Fibroblast of lung (primary cell): ENCODE data around the gene ACOXL. TPM values are rescaled to one million over a fixed set of nuclear protein-coding genes. Genes with fewer than 3 reads are reported as not detected.

Experiments used
- DNase-seq, 2 donors: peaks; one replicate each; pipeline versions ENCODE4 v3.0.0 to v3.0.0-alpha.2; 2010; ENCODE audit warnings: low read depth in 2 of 2
- H2AFZ ChIP-seq: 2 replicates; pipeline ENCODE4 v1.5.1; 2012; ENCODE audit warnings: low read length, control low read depth, inconsistent platforms
- H3K27ac ChIP-seq: 2 replicates; pipeline ENCODE4 v1.5.1; 2011; ENCODE audit warnings: low read length, control low read depth; ENCODE audit not compliant: insufficient read depth
- H3K27me3 ChIP-seq: 2 replicates; pipeline ENCODE4 v1.5.1; 2011; ENCODE audit warnings: mild to moderate bottlenecking, low read length; ENCODE audit not compliant: control insufficient read depth, insufficient read depth
- H3K36me3 ChIP-seq: 2 replicates; pipeline ENCODE4 v1.5.1; 2011; ENCODE audit warnings: low read length; ENCODE audit not compliant: control insufficient read depth, insufficient read depth
- H3K4me1 ChIP-seq: 2 replicates; pipeline ENCODE4 v1.5.1; 2011; ENCODE audit warnings: low read length; ENCODE audit not compliant: control insufficient read depth, insufficient read depth; ENCODE audit errors: extremely low read depth
- H3K4me2 ChIP-seq: 2 replicates; pipeline ENCODE4 v1.5.1; 2011; ENCODE audit warnings: low read length, control low read depth; ENCODE audit not compliant: insufficient read depth; ENCODE audit errors: extremely low read depth
- H3K4me3 ChIP-seq, 4 experiments: fragments of 200-600 bp in 1 of 4; sonication (generic) in 1 of 4; replicated peaks in 1 of 4; 2 replicates each; pipeline ENCODE4 v1.5.1; 2011 to 2016; ENCODE audit warnings: low read length in 4 of 4, low read depth in 3 of 4, mild to moderate bottlenecking in 3 of 4, control low read depth in 2 of 4, inconsistent platforms in 1 of 4, mixed read lengths in 1 of 4; ENCODE audit not compliant: insufficient read depth in 1 of 4; ENCODE audit errors: control extremely low read depth in 1 of 4
- H3K79me2 ChIP-seq: 2 replicates; pipeline ENCODE4 v1.5.1; 2012; ENCODE audit warnings: mild to moderate bottlenecking, low read length, inconsistent platforms; ENCODE audit not compliant: control insufficient read depth, insufficient read depth
- H3K9ac ChIP-seq: 2 replicates; pipeline ENCODE4 v1.5.1; 2011; ENCODE audit warnings: mild to moderate bottlenecking, low read length, control low read depth; ENCODE audit not compliant: insufficient read depth
- H3K9me3 ChIP-seq: 2 replicates; pipeline ENCODE4 v1.5.1; 2012; ENCODE audit warnings: low read depth, low read length; ENCODE audit not compliant: control insufficient read depth, insufficient read depth
- H4K20me1 ChIP-seq: 2 replicates; pipeline ENCODE4 v1.5.1; 2011; ENCODE audit warnings: low read length; ENCODE audit not compliant: control insufficient read depth, insufficient read depth; ENCODE audit errors: extremely low read depth
- EZH2 ChIP-seq: IDR thresholded peaks from 2 replicates; pipeline ENCODE4 v1.5.1; 2012; ENCODE audit warnings: low read length, control low read depth, mild to moderate bottlenecking; ENCODE audit errors: missing control alignments
- polyA plus RNA-seq, 2 donors: library from polyadenylated mRNA; depleted of rRNA in 1 of 2; stranded (reverse) in 1 of 2; unstranded in 1 of 2; fragments of >200 nt; gene quantifications; 2 replicates each; pipeline ENCODE4 v1.2.1, GENCODE V29; 2011 to 2012; ENCODE audit warnings: missing spikeins in 1 of 2
- total RNA-seq: library from RNA; depleted of rRNA; stranded (reverse); fragments of >200 nt; gene quantifications from 2 replicates; pipeline ENCODE4 v1.2.1, GENCODE V29; 2014
- TF ChIP-seq, protein P1 (sequence below), 2 donors: IDR thresholded peaks in 1 of 2; conservative IDR thresholded peaks in 1 of 2; 1 replicate in 1 of 2; 2 replicates in 1 of 2; pipeline ENCODE4 v1.5.1; 2011 to 2012; ENCODE audit warnings: low read length in 2 of 2, control low read depth in 1 of 2, inconsistent platforms in 1 of 2, low read depth in 1 of 2, mild to moderate bottlenecking in 1 of 2

The ACOXL gene
- total and polyA plus RNA-seq, 2 donors (not counting 1 experiment from before 2014, with no cell fraction given), result not detected

DNA sequence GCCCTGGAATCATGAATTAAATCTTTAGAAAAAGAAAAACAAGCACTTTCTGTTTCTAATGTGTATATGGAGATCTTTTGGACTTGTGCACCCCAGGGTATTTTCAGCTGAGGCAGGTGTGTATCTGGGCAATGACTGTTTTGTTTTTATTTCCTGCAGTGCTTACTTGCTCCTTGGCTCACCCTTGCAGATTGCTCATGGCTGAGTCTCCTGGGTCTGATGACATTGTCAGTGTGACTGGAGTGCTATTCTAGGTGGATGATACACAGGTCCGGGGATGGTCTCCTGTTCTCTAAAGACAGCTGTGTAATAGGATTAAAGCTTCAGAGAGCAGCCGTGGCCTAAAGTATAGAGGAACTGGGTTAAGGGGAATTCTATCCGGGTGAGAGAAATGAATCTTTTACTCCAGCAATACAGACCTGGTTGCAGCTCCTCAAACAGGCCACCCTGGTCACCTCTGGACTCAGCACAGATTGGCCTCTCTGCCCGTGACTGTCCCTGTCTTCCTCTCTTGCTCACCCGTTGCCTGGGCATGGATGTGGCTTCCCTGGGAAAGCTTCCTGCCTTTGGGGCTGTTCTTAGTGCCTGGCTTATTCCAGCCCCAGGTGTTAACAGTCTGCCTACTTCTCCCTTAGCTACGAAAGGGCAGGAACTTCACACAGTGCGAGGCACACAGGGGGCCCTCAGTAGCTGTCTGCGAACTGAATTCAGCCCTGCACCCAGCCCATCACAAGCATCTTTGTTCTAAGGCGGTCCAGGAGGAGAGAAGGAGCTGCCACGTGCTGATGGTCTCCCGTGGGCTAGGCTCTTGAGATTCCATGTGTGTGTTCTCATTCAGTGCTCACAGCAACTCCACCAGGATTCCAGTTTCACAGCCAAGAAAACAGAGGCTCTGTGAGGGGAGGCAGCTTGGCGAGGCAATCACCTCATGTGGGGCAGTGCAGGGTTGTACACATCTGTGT, 84.3 kb downstream of the ACOXL start:
- Histone ChIP-seq H3K27ac (no peak overlapping the region), H3K9me3 (no peaks in the 10 kb centered on the region), H4K20me1 (no peaks in the 10 kb centered on the region), H3K4me2 (no peak overlapping the region), H3K36me3 (no peaks in the 10 kb centered on the region), H2AFZ (no peak overlapping the region), H3K4me1 (no peaks in the 10 kb centered on the region), H3K9ac (no peak overlapping the region), H3K79me2 (no peaks in the 10 kb centered on the region), H3K4me3 (no peak overlapping the region), H3K27me3 (no peaks in the 10 kb centered on the region)
- no peak for TF ChIP-seq EZH2
- TF ChIP-seq, protein P1, sequence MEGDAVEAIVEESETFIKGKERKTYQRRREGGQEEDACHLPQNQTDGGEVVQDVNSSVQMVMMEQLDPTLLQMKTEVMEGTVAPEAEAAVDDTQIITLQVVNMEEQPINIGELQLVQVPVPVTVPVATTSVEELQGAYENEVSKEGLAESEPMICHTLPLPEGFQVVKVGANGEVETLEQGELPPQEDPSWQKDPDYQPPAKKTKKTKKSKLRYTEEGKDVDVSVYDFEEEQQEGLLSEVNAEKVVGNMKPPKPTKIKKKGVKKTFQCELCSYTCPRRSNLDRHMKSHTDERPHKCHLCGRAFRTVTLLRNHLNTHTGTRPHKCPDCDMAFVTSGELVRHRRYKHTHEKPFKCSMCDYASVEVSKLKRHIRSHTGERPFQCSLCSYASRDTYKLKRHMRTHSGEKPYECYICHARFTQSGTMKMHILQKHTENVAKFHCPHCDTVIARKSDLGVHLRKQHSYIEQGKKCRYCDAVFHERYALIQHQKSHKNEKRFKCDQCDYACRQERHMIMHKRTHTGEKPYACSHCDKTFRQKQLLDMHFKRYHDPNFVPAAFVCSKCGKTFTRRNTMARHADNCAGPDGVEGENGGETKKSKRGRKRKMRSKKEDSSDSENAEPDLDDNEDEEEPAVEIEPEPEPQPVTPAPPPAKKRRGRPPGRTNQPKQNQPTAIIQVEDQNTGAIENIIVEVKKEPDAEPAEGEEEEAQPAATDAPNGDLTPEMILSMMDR (conservative IDR thresholded peaks at IDR 0.05 in 1 of 2, IDR thresholded peaks at IDR 0.05 in 1 of 2; ENCODE audit: low read depth in 1 of 2, low read length in 2 of 2), result no peak
- DNase-seq, result peak in 1 of 2 donors; percentile 16

DNA sequence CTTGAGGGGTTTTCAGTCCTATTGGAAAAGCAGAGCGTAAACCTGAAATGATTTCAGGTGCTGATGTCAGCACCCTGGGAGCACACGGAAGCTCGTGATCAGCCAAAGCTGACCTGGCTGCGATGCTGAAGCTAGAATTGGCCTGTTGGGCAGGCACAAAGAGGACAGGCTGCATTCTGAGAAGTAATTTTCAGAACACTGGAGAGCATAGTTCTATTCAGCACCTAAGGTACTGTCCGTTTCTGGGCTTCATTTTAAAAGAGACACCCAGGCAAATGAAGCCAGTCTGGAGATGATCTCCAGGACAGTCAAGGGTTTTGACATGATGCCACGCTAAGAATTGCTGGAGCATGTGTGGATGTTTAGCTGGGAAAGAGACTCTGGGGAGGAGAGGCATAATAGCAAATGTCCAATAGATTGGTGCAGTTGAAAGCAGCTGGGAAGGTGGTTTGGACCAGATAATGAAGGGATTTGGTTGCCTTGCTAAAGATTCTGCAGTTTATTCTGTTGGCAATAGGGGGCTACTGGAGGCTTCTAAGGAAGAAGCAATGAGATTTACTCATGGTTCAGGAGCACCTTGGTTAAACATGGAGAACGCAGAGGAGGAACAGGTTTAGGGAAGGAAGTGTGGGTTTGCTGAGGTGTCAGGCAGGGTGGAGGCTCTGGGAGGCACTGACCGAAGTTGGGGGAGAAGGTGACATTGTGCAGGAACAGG, 86.6 kb downstream of the ACOXL start:
- H3K36me3 ChIP-seq, result no peaks in the 10 kb centered on the region
- no peaks in the 10 kb centered on the region for H3K9me3 ChIP-seq
- no peak overlapping the region for H2AFZ ChIP-seq
- H3K4me1 ChIP-seq, result no peaks in the 10 kb centered on the region
- no peak for DNase-seq
- H3K79me2 ChIP-seq, result no peaks in the 10 kb centered on the region
- no peak overlapping the region for H3K27ac ChIP-seq
- H4K20me1 ChIP-seq, result no peaks in the 10 kb centered on the region
- no peaks in the 10 kb centered on the region for H3K27me3 ChIP-seq
- H3K4me2 ChIP-seq, result no peak overlapping the region
- no peak overlapping the region for H3K9ac ChIP-seq
- TF ChIP-seq, protein P1 (conservative IDR thresholded peaks at IDR 0.05 in 1 of 2, IDR thresholded peaks at IDR 0.05 in 1 of 2; ENCODE audit: low read depth in 1 of 2, low read length in 2 of 2), result no peak
- TF ChIP-seq EZH2, result no peak
- H3K4me3 ChIP-seq, result no peak overlapping the region

DNA sequence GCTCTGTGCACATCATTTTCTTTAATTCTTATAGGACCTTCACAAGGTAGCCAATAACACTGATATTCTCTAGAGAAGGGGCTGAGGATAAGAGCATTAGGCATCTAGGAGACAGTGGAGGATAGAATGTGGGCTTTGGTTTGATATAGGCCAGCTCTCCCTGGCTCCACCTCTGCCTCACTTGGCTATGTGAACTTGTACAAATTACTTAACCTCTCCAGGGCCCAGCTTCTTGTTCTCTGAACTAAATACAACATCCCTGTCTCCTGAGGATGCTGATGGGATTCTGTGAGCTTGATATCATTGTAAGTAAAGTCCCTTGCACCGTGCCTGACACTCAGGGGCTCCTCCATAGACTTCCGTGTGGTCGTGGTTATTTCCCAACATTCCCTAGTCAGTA, 87.3 kb downstream of the ACOXL start:
- H3K27me3 ChIP-seq, result no peaks in the 10 kb centered on the region
- TF ChIP-seq, protein P1 (conservative IDR thresholded peaks at IDR 0.05 in 1 of 2, IDR thresholded peaks at IDR 0.05 in 1 of 2; ENCODE audit: low read depth in 1 of 2, low read length in 2 of 2), result no peak
- H3K4me3 ChIP-seq, result no peak overlapping the region
- no peaks in the 10 kb centered on the region for H3K9me3 ChIP-seq
- H3K9ac ChIP-seq, result no peak overlapping the region
- no peaks in the 10 kb centered on the region for H4K20me1 ChIP-seq
- no peak for DNase-seq
- H2AFZ ChIP-seq, result no peak overlapping the region
- H3K79me2 ChIP-seq, result no peaks in the 10 kb centered on the region
- no peak overlapping the region for H3K4me2 ChIP-seq
- H3K27ac ChIP-seq, result no peak overlapping the region
- H3K4me1 ChIP-seq, result no peaks in the 10 kb centered on the region
- no peaks in the 10 kb centered on the region for H3K36me3 ChIP-seq
